ENCODE results near the gene REEP6.

REEP6 gene

GRCh38 chr19:1466018-1466460, 24.9 kb upstream of the REEP6 start:
- TF ChIP-seq POLR2A (IDR thresholded peaks at IDR 0.05; ENCODE audit: low read depth, low read length), result no peak
- DNase-seq (ENCODE audit: insufficient read length, low spot score) (no peak), FAIRE-seq (no peak)

GRCh38 chr19:1466461-1467214, 24.3 kb upstream of the REEP6 start:
- no peak for DNase-seq (ENCODE audit: insufficient read length, low spot score)
- TF ChIP-seq POLR2A (IDR thresholded peaks at IDR 0.05; ENCODE audit: low read depth, low read length), result no peak
- no peak for FAIRE-seq

GRCh38 chr19:1467215-1467489, 23.8 kb upstream of the REEP6 start:
- DNase-seq (ENCODE audit: insufficient read length, low spot score), result no peak
- no peak for FAIRE-seq
- no peak for TF ChIP-seq POLR2A (IDR thresholded peaks at IDR 0.05; ENCODE audit: low read depth, low read length)

GRCh38 chr19:1467490-1468273, 23.3 kb upstream of the REEP6 start:
- DNase-seq (ENCODE audit: insufficient read length, low spot score) (no peak), FAIRE-seq (no peak)
- no peak for TF ChIP-seq POLR2A (IDR thresholded peaks at IDR 0.05; ENCODE audit: low read depth, low read length)

- no peak for TF ChIP-seq POLR2A (IDR thresholded peaks at IDR 0.05; ENCODE audit: low read depth, low read length)
- DNase-seq (ENCODE audit: insufficient read length, low spot score) (no peak), FAIRE-seq (no peak)
Observed at GRCh38 chr19:1468274-1468820, 22.6 kb upstream of the REEP6 start.

GRCh38 chr19:1468821-1469254, 22.1 kb upstream of the REEP6 start:
- no peak for TF ChIP-seq POLR2A (IDR thresholded peaks at IDR 0.05; ENCODE audit: low read depth, low read length)
- DNase-seq (ENCODE audit: insufficient read length, low spot score) (no peak), FAIRE-seq (no peak)

GRCh38 chr19:1469255-1470054, 21.5 kb upstream of the REEP6 start:
- DNase-seq (ENCODE audit: insufficient read length, low spot score) (no peak), FAIRE-seq (no peak)
- TF ChIP-seq POLR2A (IDR thresholded peaks at IDR 0.05; ENCODE audit: low read depth, low read length), result no peak

- FAIRE-seq, result no peak
Observed at GRCh38 chr19:1470055-1470304, 21.0 kb upstream of the REEP6 start.

GRCh38 chr19:1470305-1471009, 20.5 kb upstream of the REEP6 start:
- FAIRE-seq (no peak), DNase-seq (ENCODE audit: insufficient read length, low spot score) (no peak)
- TF ChIP-seq POLR2A (IDR thresholded peaks at IDR 0.05; ENCODE audit: low read depth, low read length), result no peak

More at GRCh38 chr19:1470055-1470304, 21.0 kb upstream of the REEP6 start:
- DNase-seq (ENCODE audit: insufficient read length, low spot score), result no peak
- TF ChIP-seq POLR2A (IDR thresholded peaks at IDR 0.05; ENCODE audit: low read depth, low read length), result no peak

GRCh38 chr19:1471010-1471514, 19.9 kb upstream of the REEP6 start:
- FAIRE-seq, result no peak
- no peak for DNase-seq (ENCODE audit: insufficient read length, low spot score)
- no peak for TF ChIP-seq POLR2A (IDR thresholded peaks at IDR 0.05; ENCODE audit: low read depth, low read length)

GRCh38 chr19:1471515-1472160, 19.3 kb upstream of the REEP6 start:
- FAIRE-seq, result no peak
- DNase-seq (ENCODE audit: insufficient read length, low spot score), result no peak
- no peak for TF ChIP-seq POLR2A (IDR thresholded peaks at IDR 0.05; ENCODE audit: low read depth, low read length)

- DNase-seq (ENCODE audit: insufficient read length, low spot score), result no peak
- no peak for TF ChIP-seq POLR2A (IDR thresholded peaks at IDR 0.05; ENCODE audit: low read depth, low read length)
- no peak for FAIRE-seq
Observed at GRCh38 chr19:1472231-1473084, 18.5 kb upstream of the REEP6 start.

Measured in H54 (cell line).